ENCODE measurements around the gene LMF1. TPM values are rescaled to one million over a fixed set of nuclear protein-coding genes. Genes with fewer than 3 reads are reported as not detected.

Gene LMF1
- total and polyA plus RNA-seq, 2 of the 8 experiments (the other 6 are each of a cell fraction or from before 2014, with no cell fraction given) = 3.5 to 9.1 TPM

- Histone ChIP-seq H3K56ac (replicated peaks; ENCODE audit: insufficient read length, low read depth, low read length) (no peak overlapping the region), H2AFZ (ENCODE audit: low read length) (no peak overlapping the region), H2BK20ac (ENCODE audit: low read length) (no peak overlapping the region), H3K18ac (ENCODE audit: extremely low read depth, low read length) (no peak overlapping the region), H4K5ac (ENCODE audit: insufficient read length, low read depth, low read length) (no peak overlapping the region), H3K79me1 (ENCODE audit: low read depth, low read length) (no peaks in the 10 kb centered on the region), H3K23ac (ENCODE audit: insufficient read length) (no peak overlapping the region), H2BK12ac (ENCODE audit: low read depth, low read length) (no peak overlapping the region), H3K4ac (replicated peaks; ENCODE audit: insufficient read length, low read depth, low read length) (no peak overlapping the region), H2BK5ac (ENCODE audit: low read depth, low read length) (no peak overlapping the region), H3K27ac (ENCODE audit: low read depth, low read length) (no peak overlapping the region), H3K36me3 (ENCODE audit: control insufficient read depth in 2 of 4, insufficient read depth in 4 of 4, low read length in 3 of 4) (no peaks in the 10 kb centered on the region), H4K91ac (replicated peaks; ENCODE audit: insufficient read length, low read length) (no peak overlapping the region), H3K79me2 (ENCODE audit: control insufficient read depth in 1 of 2, insufficient read depth in 2 of 2, low read length in 2 of 2) (no peaks in the 10 kb centered on the region), H2AK5ac (ENCODE audit: low read depth, low read length) (no peak overlapping the region), H3K9ac (replicated peaks in 1 of 4; ENCODE audit: extremely low read depth in 1 of 4, low read depth in 3 of 4, low read length in 3 of 4) (no peak overlapping the region), H3K4me2 (ENCODE audit: insufficient read depth in 1 of 2, low read depth in 2 of 2, low read length in 2 of 2) (no peak overlapping the region), H3K4me1 (replicated peaks in 1 of 4; ENCODE audit: control insufficient read depth in 3 of 4, insufficient read depth in 4 of 4, low read length in 3 of 4) (peaks cover 0 to 5% (median 0%) of the 10 kb centered on the region in 4 experiments; a peak in 1 of 7 replicates), H3K9me3 (ENCODE audit: insufficient read depth in 2 of 2, low read depth in 1 of 2, low read length in 1 of 2) (peaks cover 18 to 67% of the 10 kb centered on the region in 2 experiments), H2BK120ac (replicated peaks; ENCODE audit: low read depth, low read length) (no peak overlapping the region), H2BK15ac (ENCODE audit: low read length) (no peak overlapping the region), H3K14ac (ENCODE audit: insufficient read length) (no peak overlapping the region), H3K27me3 (replicated peaks in 1 of 4; ENCODE audit: control insufficient read depth in 3 of 4, extremely low read depth in 1 of 4, insufficient read depth in 3 of 4, low read length in 3 of 4) (no peaks in the 10 kb centered on the region), H3K4me3 (ENCODE audit: extremely low read depth in 1 of 4, insufficient read depth in 2 of 4, low read depth in 3 of 4, low read length in 4 of 4) (no peak overlapping the region), H4K20me1 (replicated peaks in 1 of 2; ENCODE audit: control insufficient read depth in 1 of 2, insufficient read depth in 2 of 2, low read length in 2 of 2) (peaks cover 0 to 2% of the 10 kb centered on the region in 2 experiments), H3K23me2 (ENCODE audit: low read depth, low read length) (peaks cover 6% of the 10 kb centered on the region; the same call in 1 of the 2 replicates), H4K8ac (ENCODE audit: extremely low read depth, insufficient read depth, low read length) (no peak overlapping the region; the same call in 1 of the 2 replicates)
- no peak for DNase-seq (ENCODE audit: low read depth in 1 of 2, low spot score in 2 of 2)
- no peak for FAIRE-seq
- CTCF ChIA-PET (ENCODE audit: partially characterized antibody) = no interaction called here
- POLR2A ChIA-PET (ENCODE audit: partially characterized antibody) = no interaction called here
- WGBS, 2 experiments (ENCODE audit: extremely low coverage in 1 of 2, insufficient coverage in 1 of 2, insufficient read length in 1 of 2, insufficient replicate concordance in 2 of 2, low coverage in 1 of 2, low lambda C conversion rate in 2 of 2, missing lambda C conversion rate in 1 of 2) = 86% methylated on average over 11 of the region's 11 CpGs; no CpG with 5 or more reads in 1 of the 2 experiments
- TF ChIP-seq SIN3A (conservative IDR thresholded peaks at IDR 0.05 in 1 of 2, IDR thresholded peaks at IDR 0.05 in 1 of 2; ENCODE audit: low read depth in 1 of 2, low read length in 2 of 2) (no peak), SP4 (IDR thresholded peaks at IDR 0.05; ENCODE audit: low read length) (no peak), SP1 (IDR thresholded peaks at IDR 0.05; ENCODE audit: low read depth, low read length) (no peak), MAX (IDR thresholded peaks at IDR 0.05) (no peak), SAP30 (IDR thresholded peaks at IDR 0.05; ENCODE audit: insufficient read depth, insufficient replicate concordance, low read length) (no peak), KDM1A (IDR thresholded peaks at IDR 0.05; ENCODE audit: borderline replicate concordance, low read length) (no peak), CHD2 (IDR thresholded peaks at IDR 0.05; ENCODE audit: low read length) (no peak)
- TF ChIP-seq, protein P1, sequence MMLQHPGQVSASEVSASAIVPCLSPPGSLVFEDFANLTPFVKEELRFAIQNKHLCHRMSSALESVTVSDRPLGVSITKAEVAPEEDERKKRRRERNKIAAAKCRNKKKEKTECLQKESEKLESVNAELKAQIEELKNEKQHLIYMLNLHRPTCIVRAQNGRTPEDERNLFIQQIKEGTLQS (IDR thresholded peaks at IDR 0.05; ENCODE audit: insufficient read depth, low read depth, low read length) = no peak
Observed at GRCh38 chr16:998615-999014, 27.8 kb upstream of the LMF1 start.

All from H1 (cell line).